Muscle of back (tissue), 11 donors: ENCODE results near the gene ADCY2. TPM values are rescaled to one million over a fixed set of nuclear protein-coding genes. Genes with fewer than 3 reads are reported as not detected.

Experiments used
- DNase-seq, 3 donors: peaks; one replicate each; pipeline versions ENCODE4 v3.0.0 to v3.0.0-alpha.2; 2013
- polyA plus RNA-seq, 10 donors: library from polyadenylated mRNA; unstranded; fragments of 120-200 nt; gene quantifications; one replicate each; pipeline ENCODE4 v1.2.1, GENCODE V29; 2013; ENCODE audit not compliant: insufficient read length in 10 of 10

Gene ADCY2
- polyA plus RNA-seq, 10 donors = 18.4 to 48.7 (median 38.6) TPM

- peak in 1 of 3 donors; percentile 36 for DNase-seq
Measured at GRCh38 chr5:7436521-7436920, 40.6 kb downstream of the ADCY2 start.

DNA sequence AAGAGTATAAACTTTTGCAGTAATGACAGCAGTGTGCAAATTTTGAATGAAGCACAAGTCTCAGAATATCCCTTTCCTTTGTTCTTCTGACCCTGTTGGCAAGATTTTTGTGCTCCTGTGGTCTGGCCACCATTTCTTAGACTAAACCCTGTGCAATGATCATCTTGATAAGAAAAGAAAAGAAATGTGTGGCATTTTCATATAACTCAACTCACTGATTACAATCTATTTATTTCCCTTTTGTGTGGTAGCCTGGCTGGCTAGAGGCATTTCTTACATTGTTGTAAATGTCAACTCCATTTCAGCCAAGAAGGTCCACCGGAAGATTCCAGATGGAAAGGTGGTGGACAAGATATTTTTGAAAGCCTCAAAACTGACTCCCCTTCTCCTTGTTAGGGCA, 41.9 kb downstream of the ADCY2 start:
- no peak for DNase-seq

- DNase-seq = no peak
Measured at GRCh38 chr5:7445068-7445467, 49.1 kb downstream of the ADCY2 start.

GRCh38 chr5:7445831-7446230, 49.9 kb downstream of the ADCY2 start:
- DNase-seq = no peak

DNA sequence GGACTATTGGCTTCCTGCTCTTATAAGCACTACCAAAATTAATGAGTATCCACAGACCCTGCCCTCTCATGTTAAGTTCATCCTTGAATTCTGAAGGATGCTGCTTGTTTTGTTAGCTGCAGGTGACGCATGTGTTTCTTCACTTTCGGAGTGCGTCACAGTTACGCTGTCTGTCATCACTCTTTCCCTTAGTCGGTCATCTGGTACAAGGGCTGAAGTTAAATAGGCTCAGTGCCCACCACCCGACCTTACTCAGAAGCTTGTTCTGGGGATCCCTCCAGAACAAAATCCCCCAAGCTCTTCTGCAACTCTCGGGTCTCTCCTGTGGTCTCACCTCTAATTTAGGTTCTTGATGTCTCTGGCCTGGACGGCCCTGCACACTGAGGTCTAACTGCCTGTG, 51.0 kb downstream of the ADCY2 start:
- DNase-seq = no peak

DNA sequence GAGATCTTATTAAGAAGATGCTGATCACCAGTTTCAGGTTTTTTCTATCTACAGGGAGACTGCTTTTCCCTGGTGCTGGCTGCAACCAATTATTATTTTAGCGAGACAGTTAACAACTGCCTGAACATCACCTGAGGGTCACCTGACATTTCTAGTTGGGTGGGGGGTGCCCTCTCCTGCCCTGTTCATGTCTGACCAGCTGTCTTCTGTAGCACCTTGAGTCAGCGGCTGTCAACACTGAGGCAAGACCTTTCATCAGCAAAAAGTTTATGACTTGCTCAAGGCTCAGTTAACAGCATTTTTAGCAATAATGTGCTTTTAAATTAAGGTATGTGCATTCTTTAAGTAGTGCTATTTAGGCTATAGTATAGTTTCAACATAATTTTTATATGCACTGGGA, 58.0 kb downstream of the ADCY2 start:
- DNase-seq = no peak

DNA sequence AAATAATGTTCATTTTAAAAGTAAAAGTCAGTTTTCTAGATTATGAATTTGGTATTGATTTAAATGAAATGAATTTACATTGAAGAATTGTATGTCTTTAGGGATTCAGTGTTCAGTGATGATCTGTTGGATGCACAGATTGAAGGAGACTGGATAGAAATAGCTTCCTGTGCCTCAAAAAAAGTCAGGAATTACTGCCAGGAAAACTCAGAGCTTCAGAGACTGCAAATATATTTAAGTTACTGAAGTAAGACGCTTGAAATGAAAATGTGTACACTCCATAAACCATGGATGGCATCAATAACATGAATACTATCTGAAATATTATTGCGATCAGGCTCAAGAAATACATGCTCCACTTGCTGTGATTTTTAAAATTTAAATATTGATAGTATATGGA, 60.3 kb downstream of the ADCY2 start:
- no peak for DNase-seq

DNA sequence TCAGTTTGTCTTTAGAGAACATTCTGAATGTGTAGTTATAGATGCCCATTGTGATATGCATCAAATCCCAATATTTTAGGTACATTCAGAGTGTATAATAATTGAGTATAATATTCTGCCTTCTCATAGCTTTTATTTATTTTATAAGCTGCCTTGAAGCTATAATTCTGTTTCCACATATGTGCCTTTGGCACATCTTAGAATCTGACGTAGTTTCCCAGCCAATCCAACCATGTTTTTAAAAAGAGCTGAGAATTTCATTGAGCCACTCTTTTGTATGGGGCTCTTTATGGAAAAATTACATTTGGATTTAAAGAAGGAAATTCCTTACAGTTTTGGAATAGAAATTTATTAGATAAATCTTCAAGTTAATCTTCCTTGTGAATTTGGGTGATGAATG, 65.4 kb downstream of the ADCY2 start:
- peak in 1 of 3 donors; percentile 11 for DNase-seq

DNA sequence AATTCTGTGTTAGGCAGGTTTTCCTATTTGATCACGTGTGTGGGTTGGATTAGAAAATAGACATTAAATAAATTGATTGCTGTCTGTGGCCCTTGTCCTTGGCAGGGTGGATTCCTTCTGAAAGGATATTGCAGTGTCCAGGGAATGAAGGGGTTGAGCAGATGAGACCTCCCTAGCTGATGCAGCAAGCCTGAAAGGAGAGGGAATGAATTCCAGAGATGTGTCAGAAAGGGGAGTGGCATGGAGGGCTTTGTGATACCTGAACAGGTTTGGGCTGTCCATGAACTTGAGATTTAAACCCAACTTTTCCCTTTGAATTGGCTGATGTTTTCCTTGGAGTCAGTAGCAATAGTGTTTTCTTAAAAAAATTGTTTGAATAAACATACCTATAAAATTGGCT, 66.8 kb downstream of the ADCY2 start:
- DNase-seq = no peak

DNA sequence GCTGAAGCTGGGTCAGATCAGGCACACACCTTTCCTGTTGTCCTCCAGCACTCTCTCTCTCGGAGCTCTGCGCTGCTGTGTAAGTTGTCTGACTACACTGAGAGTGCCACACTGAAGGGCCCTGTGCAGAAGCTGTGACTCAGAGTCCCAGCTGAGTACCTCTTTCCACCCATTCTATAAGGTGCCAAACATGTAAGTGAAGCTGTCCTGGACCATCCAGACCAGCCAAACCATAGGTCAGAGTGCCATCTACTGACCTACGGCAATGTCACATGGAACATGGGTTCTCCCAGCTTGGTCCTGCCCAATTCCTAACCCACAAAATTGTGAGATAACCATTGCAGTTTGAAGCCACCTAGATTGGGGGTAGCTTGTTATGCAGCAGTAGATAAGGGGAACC, 68.2 kb downstream of the ADCY2 start:
- DNase-seq = no peak

GRCh38 chr5:7467179-7467578, 71.2 kb downstream of the ADCY2 start:
- DNase-seq = no peak

DNA sequence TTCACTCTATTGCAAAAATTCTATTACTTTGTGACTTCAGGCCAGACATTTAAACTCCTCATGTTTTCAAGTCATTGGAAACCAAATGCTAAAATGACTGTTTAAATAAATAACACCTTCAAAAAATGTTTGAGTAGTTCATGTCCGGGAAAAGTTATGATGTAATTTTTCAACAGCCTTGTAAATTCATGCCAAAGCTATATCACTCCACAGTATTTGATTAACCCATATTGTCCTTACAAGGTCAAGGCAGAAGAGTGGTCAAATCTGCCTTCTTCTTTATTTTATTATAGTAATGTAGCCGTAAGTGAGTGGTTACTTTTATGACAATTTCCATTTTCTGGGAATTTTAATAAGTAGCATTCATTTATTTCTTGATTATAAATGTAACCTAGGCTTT, 72.8 kb downstream of the ADCY2 start:
- DNase-seq = no peak

GRCh38 chr5:7471710-7472109, 75.8 kb downstream of the ADCY2 start:
- DNase-seq = no peak

DNA sequence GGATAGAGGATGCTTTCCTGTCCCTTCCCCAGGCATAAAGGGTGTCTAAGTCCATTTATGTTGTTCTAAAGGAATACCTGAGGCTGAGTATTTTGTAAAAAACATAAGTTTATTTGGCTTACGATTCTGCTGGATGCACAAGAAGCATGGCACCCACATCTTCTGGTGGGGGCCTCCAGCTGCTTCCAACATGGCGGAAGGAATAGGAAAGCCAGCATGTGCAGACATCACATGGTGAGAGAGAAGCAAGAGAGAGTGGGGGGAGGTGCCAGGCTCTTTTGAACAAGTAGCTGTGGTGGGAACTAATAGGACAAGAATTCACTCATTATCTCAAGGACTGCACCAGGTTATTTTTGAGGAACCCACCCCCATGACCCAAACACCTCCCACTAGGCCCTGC, 77.2 kb downstream of the ADCY2 start:
- DNase-seq = no peak

DNA sequence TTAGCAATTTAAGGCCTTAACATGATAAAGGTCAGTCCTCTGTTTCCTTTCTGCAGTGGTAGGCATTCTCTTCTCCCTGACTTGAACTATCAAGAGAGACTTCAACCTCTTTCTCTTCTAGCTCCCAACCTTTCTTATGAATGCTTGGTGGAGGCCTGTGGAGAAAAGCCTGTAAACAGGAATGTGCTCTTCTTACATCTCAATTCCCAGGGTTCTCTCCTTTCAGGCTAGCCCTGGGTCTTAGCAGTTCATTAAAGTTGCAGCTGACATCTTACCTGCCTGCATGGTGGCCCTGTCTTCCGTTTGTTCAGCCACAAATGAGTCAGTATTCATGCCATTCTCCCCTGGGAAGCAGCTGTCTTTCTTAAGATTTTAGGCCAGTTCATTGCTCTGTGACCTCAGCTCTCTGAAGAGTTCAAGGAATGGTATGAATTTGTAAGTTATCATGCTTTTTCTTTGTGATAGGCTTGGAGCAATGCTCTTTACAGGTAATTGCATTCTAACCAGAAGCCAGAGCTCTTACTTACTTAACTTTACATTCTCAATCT, 77.8 kb downstream of the ADCY2 start:
- no peak for DNase-seq

DNA sequence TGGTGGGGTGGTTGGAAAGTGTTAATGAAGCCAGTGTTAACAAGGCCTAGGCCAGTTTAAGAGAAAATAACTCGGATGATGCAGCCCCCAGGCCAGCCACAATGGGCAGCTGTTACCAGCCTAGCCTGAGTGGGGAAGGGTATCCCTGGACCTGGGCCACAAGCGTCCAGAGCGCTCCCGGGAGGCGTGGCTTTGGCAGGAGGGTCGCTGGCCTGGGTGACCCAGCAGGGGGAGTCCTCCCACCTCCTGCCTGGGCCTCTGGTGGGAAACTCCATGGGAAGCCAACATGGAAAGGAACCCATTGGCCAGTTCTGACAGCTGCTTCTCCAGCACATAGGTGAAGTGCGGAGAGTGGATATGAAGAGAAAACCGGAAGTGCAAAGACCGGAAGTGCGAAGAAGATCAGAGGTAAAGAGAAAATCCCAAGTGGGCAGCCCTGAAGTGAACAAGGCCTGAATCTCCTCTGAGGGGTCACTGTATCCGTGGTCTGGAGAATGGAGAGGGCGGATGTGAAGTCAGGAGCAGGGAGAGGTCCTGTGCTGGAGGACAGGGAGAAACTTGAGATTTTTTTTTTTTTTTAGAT, 79.0 kb downstream of the ADCY2 start:
- DNase-seq = no peak

- DNase-seq = no peak
Measured at GRCh38 chr5:7478459-7478858, 82.5 kb downstream of the ADCY2 start.

- no peak for DNase-seq
Measured at GRCh38 chr5:7488734-7489133, 92.8 kb downstream of the ADCY2 start.

- no peak for DNase-seq
Measured at GRCh38 chr5:7492371-7492770, 96.4 kb downstream of the ADCY2 start.

DNA sequence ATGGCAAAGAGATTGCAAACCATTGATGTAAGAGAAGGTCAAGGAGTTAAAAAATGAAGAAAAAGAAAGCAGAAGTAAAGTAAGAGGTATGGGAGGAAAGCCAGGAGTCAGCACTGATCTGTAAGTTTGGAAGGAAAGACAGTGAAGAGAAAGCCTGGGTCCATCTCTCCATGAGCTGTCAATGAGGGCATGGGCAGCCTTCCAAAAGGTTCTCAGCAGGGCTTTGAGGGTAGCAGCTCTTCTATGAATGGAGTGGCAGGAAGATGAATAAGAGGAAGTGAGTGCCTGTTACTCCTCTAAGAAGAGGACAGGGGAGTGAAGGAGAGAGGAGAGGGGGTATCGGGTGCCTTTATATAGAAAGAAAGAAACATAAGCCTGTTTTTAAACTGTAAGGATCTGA, 97.1 kb downstream of the ADCY2 start:
- no peak for DNase-seq

- no peak for DNase-seq
Measured at GRCh38 chr5:7493622-7494021, 97.7 kb downstream of the ADCY2 start.

DNA sequence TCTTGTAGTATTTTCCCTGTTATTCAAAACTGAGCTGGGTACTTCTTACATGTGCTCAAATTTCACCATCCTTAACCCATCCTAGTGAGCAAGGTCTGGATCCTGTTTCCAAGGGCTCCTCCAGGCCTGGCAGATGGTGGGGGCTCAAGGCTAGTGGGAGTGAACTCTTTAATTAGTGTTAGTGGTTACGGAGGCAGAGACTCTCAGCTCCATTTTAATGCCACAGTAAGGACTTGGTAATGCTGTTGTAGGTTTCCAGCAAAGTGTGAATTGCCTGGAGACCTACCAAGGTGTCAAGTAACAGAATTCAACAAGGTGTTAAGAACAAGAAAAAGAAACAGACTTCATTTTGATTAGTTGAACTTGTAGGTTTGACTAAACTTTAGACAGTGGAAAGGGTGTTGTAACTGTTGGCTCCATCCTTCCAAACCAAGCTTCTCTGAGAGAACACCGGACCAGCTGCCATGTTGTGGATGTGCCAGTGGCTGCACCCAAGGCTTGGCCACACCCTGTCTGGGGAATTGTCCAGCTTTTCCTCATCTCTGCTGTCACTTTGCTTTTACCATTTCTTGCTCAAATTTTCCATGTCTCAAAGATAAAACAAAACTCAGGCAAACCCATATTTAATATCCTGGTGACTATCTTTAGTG, 98.7 kb downstream of the ADCY2 start:
- DNase-seq = no peak

GRCh38 chr5:7495131-7495517, 99.2 kb downstream of the ADCY2 start:
- no peak for DNase-seq

GRCh38 chr5:7500256-7500655, 104.3 kb downstream of the ADCY2 start:
- DNase-seq = no peak
